PC-3 (cell line): ENCODE data around the gene SYDE2.

Experiments
- CTCF ChIP-seq: fragments of 300-600 bp; sonication (generic); conservative IDR thresholded peaks from 2 replicates; pipeline ENCODE4 v1.5.1; 2017; ENCODE audit warnings: antibody characterized with exemption, low read depth, mild to moderate bottlenecking, low read length
- EZH2 ChIP-seq: fragments of 300-600 bp; sonication (generic); IDR thresholded peaks from one replicate; pipeline ENCODE4 v1.6.1; 2017; ENCODE audit warnings: antibody characterized with exemption, mild to moderate bottlenecking, low read length; ENCODE audit not compliant: unreplicated experiment
- EZH2phosphoT487 ChIP-seq: fragments of 300-600 bp; sonication (generic); IDR thresholded peaks from 2 replicates; pipeline ENCODE4 v1.6.1; 2018; ENCODE audit warnings: mild to moderate bottlenecking, antibody characterized with exemption, low read length, borderline replicate concordance

- no peak for TF ChIP-seq CTCF
- no peak for TF ChIP-seq EZH2
- TF ChIP-seq EZH2phosphoT487 = no peak
Observed at GRCh38 chr1:85229574-85230097, 28.8 kb upstream of the SYDE2 start.
